ENCODE measurements around the gene PEAR1. TPM values are rescaled to one million over a fixed set of nuclear protein-coding genes. Genes with fewer than 3 reads are reported as not detected.

PEAR1 gene
- total RNA-seq, 4 donors from 2014 or later: 4.3 to 11.2 (median 6.0) TPM

DNA sequence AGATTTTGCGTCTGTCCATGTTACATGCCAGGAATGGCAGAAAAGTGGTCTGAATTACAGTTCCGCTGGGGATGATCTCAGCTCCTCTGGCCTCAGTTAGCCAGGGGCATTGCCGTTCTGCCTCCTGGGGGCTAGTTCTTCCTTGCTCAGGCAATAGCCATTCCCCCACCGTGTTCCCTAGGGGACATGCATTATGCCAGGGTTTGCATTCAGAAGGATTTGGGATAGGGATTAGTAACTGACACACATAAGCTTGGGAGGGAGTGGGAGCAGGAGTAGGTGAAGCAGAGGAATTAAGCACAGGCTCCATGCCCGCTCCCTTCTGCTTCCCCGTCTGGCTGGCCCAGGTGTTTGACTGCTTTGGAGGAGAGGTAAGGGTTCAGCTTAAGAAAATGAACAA, 39.6 kb downstream of the PEAR1 start:
- TF ChIP-seq POLR2A (IDR thresholded peaks at IDR 0.05): no peak
- TF ChIP-seq, protein P1, sequence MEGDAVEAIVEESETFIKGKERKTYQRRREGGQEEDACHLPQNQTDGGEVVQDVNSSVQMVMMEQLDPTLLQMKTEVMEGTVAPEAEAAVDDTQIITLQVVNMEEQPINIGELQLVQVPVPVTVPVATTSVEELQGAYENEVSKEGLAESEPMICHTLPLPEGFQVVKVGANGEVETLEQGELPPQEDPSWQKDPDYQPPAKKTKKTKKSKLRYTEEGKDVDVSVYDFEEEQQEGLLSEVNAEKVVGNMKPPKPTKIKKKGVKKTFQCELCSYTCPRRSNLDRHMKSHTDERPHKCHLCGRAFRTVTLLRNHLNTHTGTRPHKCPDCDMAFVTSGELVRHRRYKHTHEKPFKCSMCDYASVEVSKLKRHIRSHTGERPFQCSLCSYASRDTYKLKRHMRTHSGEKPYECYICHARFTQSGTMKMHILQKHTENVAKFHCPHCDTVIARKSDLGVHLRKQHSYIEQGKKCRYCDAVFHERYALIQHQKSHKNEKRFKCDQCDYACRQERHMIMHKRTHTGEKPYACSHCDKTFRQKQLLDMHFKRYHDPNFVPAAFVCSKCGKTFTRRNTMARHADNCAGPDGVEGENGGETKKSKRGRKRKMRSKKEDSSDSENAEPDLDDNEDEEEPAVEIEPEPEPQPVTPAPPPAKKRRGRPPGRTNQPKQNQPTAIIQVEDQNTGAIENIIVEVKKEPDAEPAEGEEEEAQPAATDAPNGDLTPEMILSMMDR (IDR thresholded peaks at IDR 0.05 in 4 of 5, conservative IDR thresholded peaks at IDR 0.05 in 1 of 5): no peak
- intact Hi-C loops (cut with DNase I; ENCODE audit: low total_unique reads): no loop called here
- H3K27ac ChIP-seq: no peak overlapping the region
- ATAC-seq (no peak), DNase-seq (no peak)
- peaks cover 0 to 21% of the 10 kb centered on the region in 2 donors for H3K36me3 ChIP-seq
- in situ Hi-C loops (cut with MboI; ENCODE audit: low sequenced_read_pairs in 4 of 4): no loop called here
- H3K4me1 ChIP-seq: no peaks in the 10 kb centered on the region
- no peaks in the 10 kb centered on the region for H3K9me3 ChIP-seq
- H3K27me3 ChIP-seq: peaks cover 8 to 12% (median 10%) of the 10 kb centered on the region in 3 donors
- no peak overlapping the region for H3K4me3 ChIP-seq

DNA sequence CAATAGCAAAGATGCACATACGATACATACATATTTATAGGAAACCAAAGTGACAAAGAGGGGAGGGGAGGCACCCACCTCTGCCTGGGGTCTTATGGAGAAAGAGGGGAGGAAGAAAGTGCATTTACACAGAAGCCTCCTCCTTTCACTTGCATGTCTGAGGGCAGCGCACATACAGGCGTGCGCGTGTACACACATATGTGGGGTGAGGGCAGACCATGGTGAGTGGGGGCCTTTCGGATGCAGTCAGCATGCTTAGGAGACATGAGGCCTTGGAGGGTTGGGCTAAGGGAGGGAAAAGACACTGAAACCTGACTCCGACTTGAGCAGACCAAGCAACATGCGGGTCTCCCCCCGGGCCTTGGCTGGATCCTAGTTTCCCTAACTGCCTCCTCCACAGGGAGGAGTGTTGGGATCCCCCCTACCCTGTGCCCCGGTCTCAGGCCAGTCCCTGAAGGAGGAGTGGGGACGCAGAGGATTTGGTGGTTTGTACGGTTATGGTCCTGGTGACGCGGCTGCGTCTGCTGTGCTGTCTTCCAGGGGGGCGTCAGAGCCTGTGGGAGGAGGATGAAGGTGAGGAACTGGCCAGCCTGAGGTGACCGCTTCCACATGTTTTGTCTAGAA, 42.1 kb downstream of the PEAR1 start:
- Histone ChIP-seq H3K27me3 (no peaks in the 10 kb centered on the region), H3K36me3 (peaks cover 0 to 45% of the 10 kb centered on the region in 2 donors), H3K4me3 (no peak overlapping the region), H3K9me3 (no peaks in the 10 kb centered on the region), H3K4me1 (no peaks in the 10 kb centered on the region), H3K27ac (no peak overlapping the region)
- no peak for ATAC-seq
- no peak for DNase-seq
- intact Hi-C loops (cut with DNase I; ENCODE audit: low total_unique reads): no loop called here
- no peak for TF ChIP-seq POLR2A (IDR thresholded peaks at IDR 0.05)
- TF ChIP-seq, protein P1 (IDR thresholded peaks at IDR 0.05 in 4 of 5, conservative IDR thresholded peaks at IDR 0.05 in 1 of 5): no peak
- in situ Hi-C loops (cut with MboI; ENCODE audit: low sequenced_read_pairs in 4 of 4): no loop called here

DNA sequence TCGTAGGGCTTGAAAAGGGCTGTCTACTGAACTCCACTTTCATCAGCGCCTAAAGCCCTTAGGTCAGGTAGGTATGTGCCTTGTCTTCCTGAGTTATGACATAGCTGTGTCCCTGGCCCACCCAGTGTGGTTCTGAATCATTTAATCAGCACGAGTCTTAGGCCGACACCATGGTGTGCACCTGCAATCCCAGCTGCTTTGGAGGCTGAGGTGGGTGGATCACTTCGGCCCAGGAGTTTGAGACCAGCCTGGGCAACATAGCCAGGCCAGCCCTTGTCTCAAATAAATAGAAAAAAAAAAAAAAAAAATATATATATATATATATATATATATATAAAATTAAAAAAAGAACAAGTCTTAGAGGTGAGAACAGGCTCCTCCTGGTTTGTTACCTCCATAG, 42.7 kb downstream of the PEAR1 start:
- no peaks in the 10 kb centered on the region for H3K27me3 ChIP-seq

DNA sequence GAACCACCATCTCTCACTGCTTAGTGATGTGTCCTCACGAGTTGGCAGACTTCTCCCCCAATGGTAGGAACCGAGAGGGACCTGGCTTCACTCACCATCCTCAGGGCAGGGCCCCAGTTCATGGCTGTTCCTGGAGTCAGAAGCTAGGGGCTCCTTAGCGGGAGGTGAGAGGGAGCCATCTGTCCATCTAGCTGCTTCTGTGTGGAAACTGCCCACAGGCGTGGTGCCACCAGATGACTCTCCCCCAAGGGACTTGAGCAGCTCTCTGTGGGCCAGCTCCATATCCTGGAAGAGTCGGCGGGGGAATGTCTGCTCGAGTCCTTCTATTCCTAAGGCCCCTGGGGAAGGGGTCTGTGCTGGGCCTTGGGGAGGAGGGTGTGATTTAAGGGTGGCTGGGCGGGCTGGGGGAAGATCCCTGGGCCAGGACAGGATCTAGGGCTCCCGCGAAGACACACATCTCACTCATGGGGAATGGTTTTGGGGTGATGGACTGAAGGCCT, 43.3 kb downstream of the PEAR1 start:
- Histone ChIP-seq H3K4me3 (no peak overlapping the region), H3K27ac (no peak overlapping the region), H3K4me1 (no peaks in the 10 kb centered on the region), H3K9me3 (no peaks in the 10 kb centered on the region), H3K27me3 (no peaks in the 10 kb centered on the region), H3K36me3 (peaks cover 0 to 57% of the 10 kb centered on the region in 2 donors)
- in situ Hi-C loops (cut with MboI; ENCODE audit: low sequenced_read_pairs in 4 of 4) (no loop called here), intact Hi-C loops (cut with DNase I; ENCODE audit: low total_unique reads) (no loop called here)
- DNase-seq (no peak), ATAC-seq (no peak)
- TF ChIP-seq POLR2A (IDR thresholded peaks at IDR 0.05): no peak
- TF ChIP-seq, protein P1 (IDR thresholded peaks at IDR 0.05 in 4 of 5, conservative IDR thresholded peaks at IDR 0.05 in 1 of 5): no peak

More for the DNA sequence above, 42.7 kb downstream of the PEAR1 start:
- H3K4me3 ChIP-seq: no peak overlapping the region
- ATAC-seq (no peak), DNase-seq (no peak)
- no peaks in the 10 kb centered on the region for H3K4me1 ChIP-seq
- in situ Hi-C loops (cut with MboI; ENCODE audit: low sequenced_read_pairs in 4 of 4): no loop called here
- no peaks in the 10 kb centered on the region for H3K9me3 ChIP-seq
- TF ChIP-seq, protein P1 (IDR thresholded peaks at IDR 0.05 in 4 of 5, conservative IDR thresholded peaks at IDR 0.05 in 1 of 5): no peak
- no peak for TF ChIP-seq POLR2A (IDR thresholded peaks at IDR 0.05)
- H3K27ac ChIP-seq: no peak overlapping the region
- H3K36me3 ChIP-seq: peaks cover 0 to 51% of the 10 kb centered on the region in 2 donors
- intact Hi-C loops (cut with DNase I; ENCODE audit: low total_unique reads): no loop called here
